GM23338 (cell line): Measurements from ENCODE around the gene CEACAM19.

ENCODE experiments used
- CREB1 ChIP-seq: fragments of 250-450 bp; sonication (Bioruptor Pico); IDR thresholded peaks from 2 replicates; pipeline ENCODE4 v1.5.0; 2020; ENCODE audit warnings: low read depth, mild to moderate bottlenecking, moderate library complexity
- EZH2 ChIP-seq: fragments of 200-600 bp; sonication (generic); IDR thresholded peaks from one replicate; pipeline ENCODE4 v1.8.0; 2017; ENCODE audit warnings: antibody characterized with exemption, mild to moderate bottlenecking, low read depth; ENCODE audit not compliant: unreplicated experiment
- EZH2phosphoT487 ChIP-seq: fragments of 200-600 bp; sonication (generic); IDR thresholded peaks from one replicate; pipeline ENCODE4 v1.8.1; 2018; ENCODE audit warnings: antibody characterized with exemption; ENCODE audit not compliant: unreplicated experiment
- JUNB ChIP-seq: IDR thresholded peaks from one replicate; pipeline ENCODE4 v1.6.1; 2016; ENCODE audit warnings: antibody characterized with exemption; ENCODE audit not compliant: unreplicated experiment
- NANOG ChIP-seq: IDR thresholded peaks from 2 replicates; pipeline ENCODE4 v1.6.1; 2016; ENCODE audit warnings: antibody characterized with exemption, borderline replicate concordance
- POLR2AphosphoS5 ChIP-seq: IDR thresholded peaks from 2 replicates; pipeline ENCODE4 v1.6.1; 2016; ENCODE audit warnings: antibody characterized with exemption, low read depth
- ZNF114 ChIP-seq: fragments of 250-450 bp; sonication (Bioruptor Pico); IDR thresholded peaks from 2 replicates; pipeline ENCODE4 v1.5.0; 2020; ENCODE audit warnings: mild to moderate bottlenecking, moderate library complexity
- ZNF331 ChIP-seq: fragments of 250-450 bp; sonication (Bioruptor Pico); IDR thresholded peaks from 2 replicates; pipeline ENCODE4 v1.5.0; 2020; ENCODE audit warnings: low read depth, mild to moderate bottlenecking, moderate library complexity
- TF ChIP-seq, protein P1 (sequence below), 2 experiments: fragments of 200-600 bp in 1 of 2; sonication (generic) in 1 of 2; conservative IDR thresholded peaks; 2 replicates each; pipeline versions ENCODE4 v1.5.1 to v1.6.1; 2016 to 2017; ENCODE audit warnings: antibody characterized with exemption in 2 of 2, low read depth in 2 of 2, mild to moderate bottlenecking in 2 of 2, moderate library complexity in 1 of 2
- TF ChIP-seq, protein P2 (sequence below): IDR thresholded peaks from one replicate; pipeline ENCODE4 v1.6.1; 2018; ENCODE audit warnings: antibody characterized with exemption; ENCODE audit not compliant: unreplicated experiment
- TF ChIP-seq, protein P3 (sequence below): fragments of 250-450 bp; sonication (Bioruptor Pico); IDR thresholded peaks from 2 replicates; pipeline ENCODE4 v1.5.0; 2020; ENCODE audit warnings: mild to moderate bottlenecking, moderate library complexity
- TF ChIP-seq, protein P4 (sequence below): IDR thresholded peaks from 2 replicates; pipeline ENCODE4 v1.6.1; 2016; ENCODE audit warnings: antibody characterized with exemption

DNA sequence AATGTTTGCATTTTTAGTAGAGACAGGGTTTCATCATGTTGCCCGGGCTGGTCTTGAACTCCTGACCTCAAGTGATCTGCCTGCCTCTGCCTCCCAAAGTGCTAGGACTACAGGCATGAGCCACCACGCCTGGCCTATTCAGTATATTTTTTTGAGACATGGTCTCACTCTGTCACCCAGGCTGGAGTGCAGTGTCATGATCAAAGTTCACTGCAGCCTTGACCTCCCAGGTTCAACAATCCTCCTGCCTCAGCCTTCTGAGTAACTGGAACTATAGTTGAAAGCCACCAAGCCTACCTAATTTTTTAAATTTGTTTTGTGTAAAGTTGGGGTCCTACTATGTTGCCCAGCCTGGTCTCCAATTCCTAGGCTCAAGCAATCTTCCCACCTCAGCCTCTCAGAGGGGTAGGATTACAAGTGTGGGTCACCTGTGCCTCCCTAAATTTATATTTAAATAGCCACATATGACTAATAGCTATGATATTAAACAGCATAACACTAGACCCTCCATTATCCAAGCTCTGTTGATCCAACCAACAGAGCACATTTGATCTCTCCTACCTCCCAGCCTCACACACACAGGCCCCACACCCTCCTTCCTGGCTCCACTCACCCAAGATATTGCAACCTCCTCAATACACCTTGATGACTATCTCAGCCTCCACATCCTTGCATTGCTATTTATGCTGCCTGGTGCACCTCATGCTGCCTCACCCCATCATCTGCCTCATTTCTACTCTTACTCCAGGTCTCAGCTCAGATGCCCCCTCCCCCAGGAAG, 2.1 kb upstream of the CEACAM19 start:
- TF ChIP-seq CREB1, result no peak
- no peak for TF ChIP-seq JUNB
- TF ChIP-seq EZH2, result no peak
- TF ChIP-seq, protein P1, sequence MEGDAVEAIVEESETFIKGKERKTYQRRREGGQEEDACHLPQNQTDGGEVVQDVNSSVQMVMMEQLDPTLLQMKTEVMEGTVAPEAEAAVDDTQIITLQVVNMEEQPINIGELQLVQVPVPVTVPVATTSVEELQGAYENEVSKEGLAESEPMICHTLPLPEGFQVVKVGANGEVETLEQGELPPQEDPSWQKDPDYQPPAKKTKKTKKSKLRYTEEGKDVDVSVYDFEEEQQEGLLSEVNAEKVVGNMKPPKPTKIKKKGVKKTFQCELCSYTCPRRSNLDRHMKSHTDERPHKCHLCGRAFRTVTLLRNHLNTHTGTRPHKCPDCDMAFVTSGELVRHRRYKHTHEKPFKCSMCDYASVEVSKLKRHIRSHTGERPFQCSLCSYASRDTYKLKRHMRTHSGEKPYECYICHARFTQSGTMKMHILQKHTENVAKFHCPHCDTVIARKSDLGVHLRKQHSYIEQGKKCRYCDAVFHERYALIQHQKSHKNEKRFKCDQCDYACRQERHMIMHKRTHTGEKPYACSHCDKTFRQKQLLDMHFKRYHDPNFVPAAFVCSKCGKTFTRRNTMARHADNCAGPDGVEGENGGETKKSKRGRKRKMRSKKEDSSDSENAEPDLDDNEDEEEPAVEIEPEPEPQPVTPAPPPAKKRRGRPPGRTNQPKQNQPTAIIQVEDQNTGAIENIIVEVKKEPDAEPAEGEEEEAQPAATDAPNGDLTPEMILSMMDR (conservative IDR thresholded peaks at IDR 0.05; ENCODE audit: low read depth in 2 of 2), result no peak
- TF ChIP-seq POLR2AphosphoS5, result no peak
- TF ChIP-seq, protein P2, sequence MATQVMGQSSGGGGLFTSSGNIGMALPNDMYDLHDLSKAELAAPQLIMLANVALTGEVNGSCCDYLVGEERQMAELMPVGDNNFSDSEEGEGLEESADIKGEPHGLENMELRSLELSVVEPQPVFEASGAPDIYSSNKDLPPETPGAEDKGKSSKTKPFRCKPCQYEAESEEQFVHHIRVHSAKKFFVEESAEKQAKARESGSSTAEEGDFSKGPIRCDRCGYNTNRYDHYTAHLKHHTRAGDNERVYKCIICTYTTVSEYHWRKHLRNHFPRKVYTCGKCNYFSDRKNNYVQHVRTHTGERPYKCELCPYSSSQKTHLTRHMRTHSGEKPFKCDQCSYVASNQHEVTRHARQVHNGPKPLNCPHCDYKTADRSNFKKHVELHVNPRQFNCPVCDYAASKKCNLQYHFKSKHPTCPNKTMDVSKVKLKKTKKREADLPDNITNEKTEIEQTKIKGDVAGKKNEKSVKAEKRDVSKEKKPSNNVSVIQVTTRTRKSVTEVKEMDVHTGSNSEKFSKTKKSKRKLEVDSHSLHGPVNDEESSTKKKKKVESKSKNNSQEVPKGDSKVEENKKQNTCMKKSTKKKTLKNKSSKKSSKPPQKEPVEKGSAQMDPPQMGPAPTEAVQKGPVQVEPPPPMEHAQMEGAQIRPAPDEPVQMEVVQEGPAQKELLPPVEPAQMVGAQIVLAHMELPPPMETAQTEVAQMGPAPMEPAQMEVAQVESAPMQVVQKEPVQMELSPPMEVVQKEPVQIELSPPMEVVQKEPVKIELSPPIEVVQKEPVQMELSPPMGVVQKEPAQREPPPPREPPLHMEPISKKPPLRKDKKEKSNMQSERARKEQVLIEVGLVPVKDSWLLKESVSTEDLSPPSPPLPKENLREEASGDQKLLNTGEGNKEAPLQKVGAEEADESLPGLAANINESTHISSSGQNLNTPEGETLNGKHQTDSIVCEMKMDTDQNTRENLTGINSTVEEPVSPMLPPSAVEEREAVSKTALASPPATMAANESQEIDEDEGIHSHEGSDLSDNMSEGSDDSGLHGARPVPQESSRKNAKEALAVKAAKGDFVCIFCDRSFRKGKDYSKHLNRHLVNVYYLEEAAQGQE, result no peak
- TF ChIP-seq, protein P3, sequence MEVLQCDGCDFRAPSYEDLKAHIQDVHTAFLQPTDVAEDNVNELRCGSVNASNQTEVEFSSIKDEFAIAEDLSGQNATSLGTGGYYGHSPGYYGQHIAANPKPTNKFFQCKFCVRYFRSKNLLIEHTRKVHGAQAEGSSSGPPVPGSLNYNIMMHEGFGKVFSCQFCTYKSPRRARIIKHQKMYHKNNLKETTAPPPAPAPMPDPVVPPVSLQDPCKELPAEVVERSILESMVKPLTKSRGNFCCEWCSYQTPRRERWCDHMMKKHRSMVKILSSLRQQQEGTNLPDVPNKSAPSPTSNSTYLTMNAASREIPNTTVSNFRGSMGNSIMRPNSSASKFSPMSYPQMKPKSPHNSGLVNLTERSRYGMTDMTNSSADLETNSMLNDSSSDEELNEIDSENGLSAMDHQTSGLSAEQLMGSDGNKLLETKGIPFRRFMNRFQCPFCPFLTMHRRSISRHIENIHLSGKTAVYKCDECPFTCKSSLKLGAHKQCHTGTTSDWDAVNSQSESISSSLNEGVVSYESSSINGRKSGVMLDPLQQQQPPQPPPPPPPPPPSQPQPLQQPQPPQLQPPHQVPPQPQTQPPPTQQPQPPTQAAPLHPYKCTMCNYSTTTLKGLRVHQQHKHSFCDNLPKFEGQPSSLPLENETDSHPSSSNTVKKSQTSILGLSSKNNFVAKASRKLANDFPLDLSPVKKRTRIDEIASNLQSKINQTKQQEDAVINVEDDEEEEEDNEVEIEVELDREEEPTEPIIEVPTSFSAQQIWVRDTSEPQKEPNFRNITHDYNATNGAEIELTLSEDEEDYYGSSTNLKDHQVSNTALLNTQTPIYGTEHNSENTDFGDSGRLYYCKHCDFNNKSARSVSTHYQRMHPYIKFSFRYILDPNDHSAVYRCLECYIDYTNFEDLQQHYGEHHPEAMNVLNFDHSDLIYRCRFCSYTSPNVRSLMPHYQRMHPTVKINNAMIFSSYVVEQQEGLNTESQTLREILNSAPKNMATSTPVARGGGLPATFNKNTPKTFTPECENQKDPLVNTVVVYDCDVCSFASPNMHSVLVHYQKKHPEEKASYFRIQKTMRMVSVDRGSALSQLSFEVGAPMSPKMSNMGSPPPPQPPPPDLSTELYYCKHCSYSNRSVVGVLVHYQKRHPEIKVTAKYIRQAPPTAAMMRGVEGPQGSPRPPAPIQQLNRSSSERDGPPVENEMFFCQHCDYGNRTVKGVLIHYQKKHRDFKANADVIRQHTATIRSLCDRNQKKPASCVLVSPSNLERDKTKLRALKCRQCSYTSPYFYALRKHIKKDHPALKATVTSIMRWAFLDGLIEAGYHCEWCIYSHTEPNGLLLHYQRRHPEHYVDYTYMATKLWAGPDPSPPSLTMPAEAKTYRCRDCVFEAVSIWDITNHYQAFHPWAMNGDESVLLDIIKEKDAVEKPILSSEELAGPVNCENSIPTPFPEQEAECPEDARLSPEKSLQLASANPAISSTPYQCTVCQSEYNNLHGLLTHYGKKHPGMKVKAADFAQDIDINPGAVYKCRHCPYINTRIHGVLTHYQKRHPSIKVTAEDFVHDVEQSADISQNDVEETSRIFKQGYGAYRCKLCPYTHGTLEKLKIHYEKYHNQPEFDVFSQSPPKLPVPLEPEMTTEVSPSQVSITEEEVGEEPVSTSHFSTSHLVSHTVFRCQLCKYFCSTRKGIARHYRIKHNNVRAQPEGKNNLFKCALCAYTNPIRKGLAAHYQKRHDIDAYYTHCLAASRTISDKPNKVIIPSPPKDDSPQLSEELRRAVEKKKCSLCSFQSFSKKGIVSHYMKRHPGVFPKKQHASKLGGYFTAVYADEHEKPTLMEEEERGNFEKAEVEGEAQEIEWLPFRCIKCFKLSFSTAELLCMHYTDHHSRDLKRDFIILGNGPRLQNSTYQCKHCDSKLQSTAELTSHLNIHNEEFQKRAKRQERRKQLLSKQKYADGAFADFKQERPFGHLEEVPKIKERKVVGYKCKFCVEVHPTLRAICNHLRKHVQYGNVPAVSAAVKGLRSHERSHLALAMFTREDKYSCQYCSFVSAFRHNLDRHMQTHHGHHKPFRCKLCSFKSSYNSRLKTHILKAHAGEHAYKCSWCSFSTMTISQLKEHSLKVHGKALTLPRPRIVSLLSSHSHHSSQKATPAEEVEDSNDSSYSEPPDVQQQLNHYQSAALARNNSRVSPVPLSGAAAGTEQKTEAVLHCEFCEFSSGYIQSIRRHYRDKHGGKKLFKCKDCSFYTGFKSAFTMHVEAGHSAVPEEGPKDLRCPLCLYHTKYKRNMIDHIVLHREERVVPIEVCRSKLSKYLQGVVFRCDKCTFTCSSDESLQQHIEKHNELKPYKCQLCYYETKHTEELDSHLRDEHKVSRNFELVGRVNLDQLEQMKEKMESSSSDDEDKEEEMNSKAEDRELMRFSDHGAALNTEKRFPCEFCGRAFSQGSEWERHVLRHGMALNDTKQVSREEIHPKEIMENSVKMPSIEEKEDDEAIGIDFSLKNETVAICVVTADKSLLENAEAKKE (CRISPR knock-in tag), result no peak
- TF ChIP-seq, protein P4, sequence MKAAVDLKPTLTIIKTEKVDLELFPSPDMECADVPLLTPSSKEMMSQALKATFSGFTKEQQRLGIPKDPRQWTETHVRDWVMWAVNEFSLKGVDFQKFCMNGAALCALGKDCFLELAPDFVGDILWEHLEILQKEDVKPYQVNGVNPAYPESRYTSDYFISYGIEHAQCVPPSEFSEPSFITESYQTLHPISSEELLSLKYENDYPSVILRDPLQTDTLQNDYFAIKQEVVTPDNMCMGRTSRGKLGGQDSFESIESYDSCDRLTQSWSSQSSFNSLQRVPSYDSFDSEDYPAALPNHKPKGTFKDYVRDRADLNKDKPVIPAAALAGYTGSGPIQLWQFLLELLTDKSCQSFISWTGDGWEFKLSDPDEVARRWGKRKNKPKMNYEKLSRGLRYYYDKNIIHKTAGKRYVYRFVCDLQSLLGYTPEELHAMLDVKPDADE, result no peak
- TF ChIP-seq EZH2phosphoT487, result no peak
- no peak for TF ChIP-seq ZNF331 (CRISPR knock-in tag)
- TF ChIP-seq ZNF114 (CRISPR knock-in tag), result no peak
- TF ChIP-seq NANOG, result no peak
